NAMALWA (cell line): ENCODE results near the gene PCDHB6.
"Not testable (repeated sequence)": the region's sequence is repeated elsewhere in the genome, so short reads cannot be mapped to it uniquely, and the experiment has no call there.

Source experiments
- DNase-seq: peaks from one replicate; pipeline ENCODE4 v3.0.0-alpha.2; 2015; ENCODE audit warnings: low spot score

The PCDHB6 gene

DNA sequence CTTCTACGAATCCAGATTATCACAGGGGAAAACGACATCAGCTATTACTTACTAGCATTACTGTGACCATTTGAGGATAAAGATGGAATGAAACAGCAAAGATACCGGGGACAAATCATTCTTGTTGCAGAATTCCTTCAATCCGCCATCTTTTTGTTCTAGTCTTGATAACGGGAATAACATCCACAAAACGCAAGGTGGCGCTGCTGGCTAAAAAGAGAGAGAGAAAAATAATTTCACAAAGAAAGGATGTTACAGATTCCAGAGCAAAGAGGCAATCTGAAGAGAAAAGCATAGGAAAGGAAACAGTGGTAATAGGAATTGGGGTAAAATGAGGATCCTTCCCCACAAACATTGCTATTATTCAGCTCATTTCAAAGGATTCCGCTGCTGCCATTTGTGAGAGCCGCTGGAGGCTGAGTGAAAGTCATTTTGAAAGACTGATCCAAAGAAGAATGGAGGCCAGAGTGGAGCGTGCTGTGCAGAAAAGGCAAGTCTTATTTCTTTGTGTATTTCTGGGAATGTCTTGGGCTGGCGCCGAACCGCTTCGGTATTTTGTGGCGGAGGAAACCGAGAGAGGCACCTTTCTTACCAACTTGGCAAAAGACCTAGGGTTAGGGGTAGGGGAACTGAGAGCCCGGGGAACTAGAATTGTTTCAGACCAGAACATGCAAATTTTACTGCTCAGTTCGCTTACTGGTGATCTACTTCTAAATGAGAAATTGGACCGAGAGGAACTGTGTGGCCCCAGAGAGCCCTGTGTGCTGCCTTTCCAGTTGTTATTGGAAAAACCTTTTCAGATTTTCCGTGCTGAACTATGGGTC, 22.7 kb downstream of the PCDHB6 start, which contains the start of gene PCDHB7:
TSS of gene PCDHB7 (plus strand) at position 264 of the 824 bp plus-strand sequence. CDS start at position 456, 192 bp downstream.
- peak; percentile 56 for DNase-seq

DNA sequence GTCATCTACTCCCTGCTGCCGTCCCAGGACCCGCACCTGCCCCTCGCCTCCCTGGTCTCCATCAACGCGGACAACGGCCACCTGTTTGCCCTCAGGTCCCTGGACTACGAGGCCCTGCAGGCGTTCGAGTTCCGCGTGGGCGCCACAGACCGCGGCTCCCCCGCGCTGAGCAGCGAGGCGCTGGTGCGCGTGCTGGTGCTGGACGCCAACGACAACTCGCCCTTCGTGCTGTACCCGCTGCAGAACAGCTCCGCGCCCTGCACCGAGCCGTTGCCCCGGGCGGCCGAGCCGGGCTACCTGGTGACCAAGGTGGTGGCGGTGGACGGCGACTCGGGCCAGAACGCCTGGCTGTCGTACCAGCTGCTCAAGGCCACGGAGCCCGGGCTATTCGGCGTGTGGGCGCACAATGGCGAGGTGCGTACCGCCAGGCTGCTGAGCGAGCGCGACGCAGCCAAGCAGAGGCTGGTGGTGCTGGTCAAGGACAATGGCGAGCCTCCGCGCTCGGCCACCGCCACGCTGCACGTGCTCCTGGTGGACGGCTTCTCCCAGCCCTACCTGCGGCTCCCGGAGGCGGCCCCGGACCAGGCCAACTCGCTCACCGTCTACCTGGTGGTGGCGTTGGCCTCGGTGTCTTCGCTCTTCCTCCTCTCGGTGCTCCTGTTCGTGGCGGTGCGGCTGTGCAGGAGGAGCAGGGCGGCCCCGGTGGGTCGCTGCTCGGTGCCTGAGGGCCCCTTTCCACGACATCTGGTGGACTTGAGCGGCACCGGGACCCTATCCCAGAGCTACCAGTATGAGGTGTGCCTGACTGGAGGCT, 24.6 kb downstream of the PCDHB6 start:
- DNase-seq: not testable (repeated sequence)

DNA sequence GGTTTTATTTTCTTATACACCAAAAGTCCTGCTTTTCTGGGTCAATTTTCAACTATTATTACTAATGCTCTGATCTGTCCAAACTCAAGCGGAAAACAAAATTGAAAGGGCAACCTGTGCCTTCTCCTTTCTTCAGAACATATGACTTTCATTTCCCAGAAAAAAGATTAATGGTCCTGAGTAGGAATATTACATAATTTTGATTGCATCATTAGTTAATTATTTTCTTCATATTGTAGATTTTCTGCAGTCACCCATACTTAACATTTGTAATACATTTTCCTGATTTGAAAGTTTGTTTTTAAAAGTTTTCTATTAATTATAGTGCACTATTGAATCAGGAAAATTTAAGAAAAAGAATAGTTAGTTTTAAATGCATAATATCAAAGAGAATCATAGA, 26.1 kb downstream of the PCDHB6 start:
- no peak for DNase-seq

DNA sequence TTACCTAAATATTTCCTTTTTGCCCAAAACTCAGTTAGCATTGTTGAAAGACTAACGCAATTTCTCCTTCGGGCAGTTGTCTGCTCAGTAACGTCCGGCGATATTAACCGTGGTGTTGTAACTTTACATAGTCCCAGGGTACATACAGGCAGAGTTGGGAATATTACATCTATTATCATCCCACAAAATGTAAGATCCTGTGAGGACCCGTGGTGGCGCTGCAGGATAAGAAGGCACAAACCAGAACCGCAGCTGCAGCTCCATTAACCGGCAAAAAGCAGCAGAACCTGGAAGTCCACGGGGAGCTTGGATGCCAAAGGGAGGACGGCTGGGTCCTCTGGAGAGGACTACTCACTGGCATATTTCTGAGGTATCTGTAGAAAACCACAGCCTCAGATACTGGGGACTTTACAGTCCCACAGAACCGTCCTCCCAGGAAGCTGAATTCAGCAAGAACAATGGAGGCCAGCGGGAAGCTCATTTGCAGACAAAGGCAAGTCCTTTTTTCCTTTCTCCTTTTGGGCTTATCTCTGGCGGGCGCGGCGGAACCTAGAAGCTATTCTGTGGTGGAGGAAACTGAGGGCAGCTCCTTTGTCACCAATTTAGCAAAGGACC, 27.8 kb downstream of the PCDHB6 start, which contains the start of gene PCDHB8:
TSS of gene PCDHB8 (plus strand) at position 214 of the 615 bp plus-strand sequence. CDS start at position 459, 245 bp downstream.
- not testable (repeated sequence) for DNase-seq

DNA sequence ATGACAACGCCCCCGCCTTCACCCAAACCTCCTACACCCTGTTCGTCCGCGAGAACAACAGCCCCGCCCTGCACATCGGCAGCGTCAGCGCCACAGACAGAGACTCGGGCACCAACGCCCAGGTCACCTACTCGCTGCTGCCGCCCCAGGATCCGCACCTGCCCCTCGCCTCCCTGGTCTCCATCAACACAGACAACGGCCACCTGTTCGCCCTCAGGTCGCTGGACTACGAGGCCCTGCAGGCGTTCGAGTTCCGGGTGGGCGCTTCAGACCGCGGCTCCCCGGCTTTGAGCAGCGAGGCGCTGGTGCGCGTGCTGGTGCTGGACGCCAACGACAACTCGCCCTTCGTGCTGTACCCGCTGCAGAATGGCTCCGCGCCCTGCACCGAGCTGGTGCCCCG, 29.5 kb downstream of the PCDHB6 start:
- not testable (repeated sequence) for DNase-seq

DNA sequence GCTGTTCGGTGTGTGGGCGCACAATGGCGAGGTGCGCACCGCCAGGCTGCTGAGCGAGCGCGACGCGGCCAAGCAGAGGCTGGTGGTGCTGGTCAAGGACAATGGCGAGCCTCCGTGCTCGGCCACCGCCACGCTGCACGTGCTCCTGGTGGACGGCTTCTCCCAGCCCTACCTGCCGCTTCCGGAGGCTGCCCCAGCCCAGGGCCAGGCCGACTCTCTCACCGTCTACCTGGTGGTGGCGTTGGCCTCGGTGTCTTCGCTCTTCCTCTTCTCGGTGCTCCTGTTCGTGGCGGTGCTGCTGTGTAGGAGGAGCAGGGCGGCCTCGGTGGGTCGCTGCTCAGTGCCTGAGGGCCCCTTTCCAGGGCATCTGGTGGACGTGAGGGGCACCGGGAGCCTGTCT, 30.0 kb downstream of the PCDHB6 start:
- not testable (repeated sequence) for DNase-seq

DNA sequence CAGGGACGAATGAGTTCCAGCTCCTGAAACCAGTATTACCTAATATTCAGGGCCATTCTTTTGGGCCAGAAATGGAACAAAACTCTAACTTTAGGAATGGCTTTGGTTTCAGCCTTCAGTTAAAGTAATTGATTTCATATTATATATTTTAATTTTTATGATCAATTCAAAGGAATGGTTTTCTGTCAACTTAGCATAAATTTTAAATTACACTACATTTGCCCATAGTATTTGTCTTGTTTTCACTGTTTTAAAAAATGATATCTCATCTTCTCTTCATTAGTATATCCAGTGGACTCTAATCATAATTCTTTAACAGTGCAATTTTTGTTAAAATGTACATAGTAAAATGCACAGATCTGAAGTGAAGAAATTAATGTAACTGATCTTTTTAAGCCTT, 30.5 kb downstream of the PCDHB6 start:
- no peak for DNase-seq

DNA sequence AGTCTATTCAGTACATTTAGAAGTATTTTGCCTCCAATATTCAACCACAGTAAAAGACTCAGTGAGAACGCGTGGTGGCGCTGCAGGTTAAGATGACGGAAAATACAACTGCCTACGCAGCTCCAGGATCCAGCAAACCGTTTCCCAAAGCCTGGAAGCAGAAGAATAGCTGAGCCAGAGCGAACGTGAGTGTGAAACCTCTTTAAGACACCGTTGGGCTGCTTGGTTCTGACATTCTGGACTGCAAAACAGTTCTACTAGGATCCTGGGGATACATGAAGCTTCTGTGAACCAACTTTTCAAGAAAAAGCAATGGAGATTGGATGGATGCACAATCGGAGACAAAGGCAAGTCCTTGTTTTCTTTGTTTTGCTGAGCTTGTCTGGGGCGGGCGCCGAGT, 32.4 kb downstream of the PCDHB6 start, which contains the start of gene PCDHB16:
TSS of gene PCDHB16 (plus strand) at position 140 of the 400 bp plus-strand sequence. CDS start at position 313, 173 bp downstream.
- peak; percentile 45 for DNase-seq

DNA sequence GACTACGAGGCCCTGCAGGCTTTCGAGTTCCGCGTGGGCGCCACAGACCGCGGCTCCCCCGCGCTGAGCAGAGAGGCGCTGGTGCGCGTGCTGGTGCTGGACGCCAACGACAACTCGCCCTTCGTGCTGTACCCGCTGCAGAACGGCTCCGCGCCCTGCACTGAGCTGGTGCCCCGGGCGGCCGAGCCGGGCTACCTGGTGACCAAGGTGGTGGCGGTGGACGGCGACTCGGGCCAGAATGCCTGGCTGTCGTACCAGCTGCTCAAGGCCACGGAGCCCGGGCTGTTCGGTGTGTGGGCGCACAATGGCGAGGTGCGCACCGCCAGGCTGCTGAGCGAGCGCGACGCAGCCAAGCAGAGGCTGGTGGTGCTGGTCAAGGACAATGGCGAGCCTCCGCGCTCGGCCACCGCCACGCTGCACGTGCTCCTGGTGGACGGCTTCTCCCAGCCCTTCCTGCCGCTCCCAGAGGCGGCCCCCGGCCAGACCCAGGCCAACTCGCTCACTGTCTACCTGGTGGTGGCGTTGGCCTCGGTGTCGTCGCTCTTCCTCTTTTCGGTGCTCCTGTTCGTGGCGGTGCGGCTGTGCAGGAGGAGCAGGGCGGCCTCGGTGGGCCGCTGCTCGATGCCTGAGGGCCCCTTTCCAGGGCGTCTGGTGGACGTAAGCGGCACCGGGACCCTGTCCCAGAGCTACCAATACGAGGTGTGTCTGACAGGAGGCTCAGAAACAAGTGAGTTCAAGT, 34.4 kb downstream of the PCDHB6 start:
- not testable (repeated sequence) for DNase-seq

DNA sequence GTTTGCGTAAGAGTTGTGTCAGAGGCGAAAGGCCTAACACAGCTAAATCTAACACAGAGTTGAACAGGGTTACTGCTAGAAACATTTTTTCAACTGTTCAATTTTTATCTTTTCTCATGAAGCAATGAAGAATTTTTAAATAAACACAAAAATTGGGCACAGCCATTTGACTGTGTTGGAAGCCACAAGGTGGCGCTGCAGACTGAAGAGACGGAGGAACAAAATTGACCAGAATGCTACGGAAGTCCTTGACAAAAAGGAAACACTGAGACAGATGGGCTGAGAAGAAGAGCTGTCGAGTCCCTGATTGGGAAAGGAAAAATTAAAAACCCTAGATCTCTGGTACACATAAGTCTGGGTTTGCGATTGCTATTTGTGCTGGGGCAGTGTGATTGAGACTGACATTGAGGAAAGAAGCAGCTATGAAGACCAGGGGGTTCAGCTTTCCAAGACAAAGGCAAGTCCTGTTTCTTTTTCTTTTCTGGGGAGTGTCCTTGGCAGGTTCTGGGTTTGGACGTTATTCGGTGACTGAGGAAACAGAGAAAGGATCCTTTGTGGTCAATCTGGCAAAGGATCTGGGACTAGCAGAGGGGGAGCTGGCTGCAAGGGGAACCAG, 37.1 kb downstream of the PCDHB6 start, which contains the start of gene PCDHB9:
TSS of gene PCDHB9 (plus strand) at position 265 of the 616 bp plus-strand sequence. CDS start at position 423, 158 bp downstream.
- DNase-seq: peak; percentile 76

DNA sequence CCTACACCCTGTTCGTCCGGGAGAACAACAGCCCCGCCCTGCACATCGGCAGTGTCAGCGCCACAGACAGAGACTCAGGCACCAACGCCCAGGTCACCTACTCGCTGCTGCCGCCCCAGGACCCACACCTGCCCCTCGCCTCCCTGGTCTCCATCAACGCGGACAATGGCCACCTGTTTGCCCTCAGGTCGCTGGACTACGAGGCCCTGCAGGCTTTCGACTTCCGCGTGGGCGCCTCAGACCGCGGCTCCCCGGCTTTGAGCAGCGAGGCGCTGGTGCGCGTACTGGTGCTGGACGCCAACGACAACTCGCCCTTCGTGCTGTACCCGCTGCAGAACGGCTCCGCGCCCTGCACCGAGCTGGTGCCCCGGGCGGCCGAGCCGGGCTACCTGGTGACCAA, 38.8 kb downstream of the PCDHB6 start:
- not testable (repeated sequence) for DNase-seq

DNA sequence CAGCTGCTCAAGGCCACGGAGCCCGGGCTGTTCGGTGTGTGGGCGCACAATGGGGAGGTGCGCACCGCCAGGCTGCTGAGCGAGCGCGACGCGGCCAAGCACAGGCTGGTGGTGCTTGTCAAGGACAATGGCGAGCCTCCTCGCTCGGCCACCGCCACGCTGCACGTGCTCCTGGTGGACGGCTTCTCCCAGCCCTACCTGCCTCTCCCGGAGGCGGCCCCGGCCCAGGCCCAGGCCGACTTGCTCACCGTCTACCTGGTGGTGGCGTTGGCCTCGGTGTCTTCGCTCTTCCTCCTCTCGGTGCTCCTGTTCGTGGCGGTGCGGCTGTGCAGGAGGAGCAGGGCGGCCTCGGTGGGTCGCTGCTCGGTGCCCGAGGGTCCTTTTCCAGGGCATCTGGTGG, 39.3 kb downstream of the PCDHB6 start:
- DNase-seq: not testable (repeated sequence)

DNA sequence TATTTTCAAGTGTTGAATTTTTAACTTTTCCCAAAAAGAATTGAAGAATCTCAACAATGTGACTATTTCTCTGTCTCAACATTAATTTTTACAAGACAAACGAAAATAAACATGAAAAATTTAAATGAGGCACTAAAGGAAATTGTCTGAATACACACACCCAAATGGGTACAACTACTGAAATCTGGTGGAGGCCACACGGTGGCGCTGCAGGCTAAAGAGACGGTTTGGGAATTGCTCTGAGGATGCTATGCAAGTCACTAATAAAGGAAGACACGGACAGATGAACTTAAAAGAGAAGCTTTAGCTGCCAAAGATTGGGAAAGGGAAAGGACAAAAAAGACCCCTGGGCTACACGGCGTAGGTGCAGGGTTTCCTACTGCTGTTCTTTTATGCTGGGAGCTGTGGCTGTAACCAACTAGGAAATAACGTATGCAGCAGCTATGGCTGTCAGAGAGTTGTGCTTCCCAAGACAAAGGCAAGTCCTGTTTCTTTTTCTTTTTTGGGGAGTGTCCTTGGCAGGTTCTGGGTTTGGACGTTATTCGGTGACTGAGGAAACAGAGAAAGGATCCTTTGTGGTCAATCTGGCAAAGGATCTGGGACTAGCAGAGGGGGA, 42.4 kb downstream of the PCDHB6 start, which contains the start of gene PCDHB10:
TSS of gene PCDHB10 (plus strand) at position 244 of the 616 bp plus-strand sequence. CDS start at position 444, 200 bp downstream.
- DNase-seq: peak; percentile 68

DNA sequence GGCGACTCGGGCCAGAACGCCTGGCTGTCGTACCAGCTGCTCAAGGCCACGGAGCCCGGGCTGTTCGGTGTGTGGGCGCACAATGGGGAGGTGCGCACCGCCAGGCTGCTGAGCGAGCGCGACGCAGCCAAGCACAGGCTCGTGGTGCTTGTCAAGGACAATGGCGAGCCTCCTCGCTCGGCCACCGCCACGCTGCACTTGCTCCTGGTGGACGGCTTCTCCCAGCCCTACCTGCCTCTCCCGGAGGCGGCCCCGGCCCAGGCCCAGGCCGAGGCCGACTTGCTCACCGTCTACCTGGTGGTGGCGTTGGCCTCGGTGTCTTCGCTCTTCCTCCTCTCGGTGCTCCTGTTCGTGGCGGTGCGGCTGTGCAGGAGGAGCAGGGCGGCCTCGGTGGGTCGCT, 44.5 kb downstream of the PCDHB6 start:
- not testable (repeated sequence) for DNase-seq

DNA sequence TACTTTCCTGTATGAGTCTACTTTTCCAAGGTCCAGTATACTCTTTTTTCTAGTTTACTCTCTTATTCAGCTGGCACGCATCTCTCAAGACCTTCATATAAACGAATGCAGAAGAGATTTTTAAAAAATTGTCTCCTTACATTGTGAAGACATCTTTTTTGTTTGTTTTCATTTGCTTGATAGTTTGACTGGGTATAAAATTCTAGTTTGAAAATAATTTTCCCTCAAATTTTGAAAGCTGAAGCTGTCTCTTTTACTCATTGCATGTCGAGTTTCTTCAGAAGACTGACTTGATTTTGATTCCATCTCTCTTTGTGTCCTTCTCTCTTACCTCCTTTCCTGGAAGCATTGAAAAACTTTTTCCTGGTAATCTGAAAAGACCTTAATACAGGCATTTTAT, 46.5 kb downstream of the PCDHB6 start:
- no peak for DNase-seq

DNA sequence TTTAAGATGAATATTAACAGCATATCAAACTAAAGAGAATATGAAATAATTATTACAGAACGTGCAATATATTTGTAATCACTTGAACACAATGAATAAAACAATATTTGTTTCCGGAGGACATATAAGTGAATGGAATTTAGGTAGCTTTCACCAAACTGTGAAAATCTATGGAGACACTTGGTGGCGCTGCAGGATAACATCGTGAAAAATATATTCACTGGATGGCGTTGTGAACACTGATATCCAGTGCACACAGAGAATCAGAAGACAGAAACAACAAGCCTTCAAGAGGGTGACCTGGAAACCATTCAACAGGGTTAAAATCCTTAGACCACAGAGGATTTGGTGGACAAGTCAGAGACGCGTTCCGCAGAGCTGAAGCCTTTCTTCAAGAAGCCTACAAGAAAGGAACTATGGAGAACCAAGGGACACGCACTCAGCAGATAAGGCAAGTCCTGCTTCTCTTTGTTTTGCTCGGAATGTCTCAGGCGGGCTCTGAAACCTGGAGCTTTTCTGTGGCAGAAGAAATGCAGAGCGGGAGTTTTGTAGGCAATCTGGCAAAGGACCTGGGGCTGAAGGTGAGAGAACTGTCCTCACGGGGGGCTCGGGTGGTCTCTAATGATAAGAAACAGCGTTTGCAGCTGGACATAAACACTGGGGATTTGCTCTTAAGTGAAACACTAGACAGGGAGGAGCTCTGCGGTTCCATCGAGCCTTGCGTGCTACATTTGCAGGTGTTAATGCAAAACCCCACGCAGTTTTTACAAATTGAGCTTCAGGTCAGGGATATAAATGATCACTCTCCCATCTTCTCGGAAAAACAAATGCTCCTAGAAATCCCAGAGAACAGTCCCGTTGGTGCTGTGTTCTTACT, 49.7 kb downstream of the PCDHB6 start, which contains the start of gene PCDHB11:
TSS of gene PCDHB11 (plus strand) at position 269 of the 877 bp plus-strand sequence. CDS start at position 417, 148 bp downstream.
- peak; percentile 23 for DNase-seq

DNA sequence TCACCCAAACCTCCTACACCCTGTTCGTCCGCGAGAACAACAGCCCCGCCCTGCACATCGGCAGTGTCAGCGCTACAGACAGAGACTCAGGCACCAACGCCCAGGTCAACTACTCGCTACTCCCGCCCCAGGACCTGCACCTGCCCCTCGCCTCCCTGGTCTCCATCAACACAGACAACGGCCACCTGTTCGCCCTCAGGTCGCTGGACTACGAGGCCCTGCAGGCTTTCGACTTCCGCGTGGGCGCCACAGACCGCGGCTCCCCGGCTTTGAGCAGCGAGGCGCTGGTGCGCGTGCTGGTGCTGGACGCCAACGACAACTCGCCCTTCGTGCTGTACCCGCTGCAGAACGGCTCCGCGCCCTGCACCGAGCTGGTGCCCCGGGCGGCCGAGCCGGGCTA, 51.3 kb downstream of the PCDHB6 start:
- not testable (repeated sequence) for DNase-seq

DNA sequence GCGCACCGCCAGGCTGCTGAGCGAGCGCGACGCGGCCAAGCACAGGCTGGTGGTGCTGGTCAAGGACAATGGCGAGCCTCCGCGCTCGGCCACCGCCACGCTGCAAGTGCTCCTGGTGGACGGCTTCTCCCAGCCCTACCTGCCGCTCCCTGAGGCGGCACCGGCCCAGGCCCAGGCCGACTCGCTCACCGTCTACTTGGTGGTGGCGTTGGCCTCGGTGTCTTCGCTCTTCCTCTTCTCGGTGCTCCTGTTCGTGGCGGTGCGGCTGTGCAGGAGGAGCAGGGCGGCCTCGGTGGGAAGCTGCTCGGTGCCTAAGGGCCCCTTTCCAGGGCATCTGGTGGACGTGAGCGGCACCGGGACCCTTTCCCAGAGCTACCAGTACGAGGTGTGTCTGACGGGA, 51.8 kb downstream of the PCDHB6 start:
- not testable (repeated sequence) for DNase-seq
